K562 (cell line): ENCODE measurements around the gene IFITM2.
"Not testable (repeated sequence)": the region's sequence is repeated elsewhere in the genome, so short reads cannot be mapped to it uniquely, and the experiment has no call there.

Source experiments
- CHD1 ChIP-seq: fragments of 200-600 bp; sonication (generic); IDR thresholded peaks from one replicate; pipeline ENCODE4 v1.6.1; 2012; ENCODE audit warnings: mild to moderate bottlenecking, moderate library complexity, low read length, inconsistent platforms
- CTCF ChIP-seq, 3 experiments: IDR thresholded peaks in 2 of 3; conservative IDR thresholded peaks in 1 of 3; 2 replicates each; pipeline ENCODE4 v1.5.1; 2011 to 2012; ENCODE audit warnings: low read length in 3 of 3, mild to moderate bottlenecking in 3 of 3, control low read depth in 2 of 3, improper control_type of control experiment in 1 of 3, inconsistent platforms in 1 of 3, low read depth in 1 of 3, mixed read lengths in 1 of 3, moderate library complexity in 1 of 3; ENCODE audit not compliant: insufficient read depth in 2 of 3
- MNT ChIP-seq, 2 experiments: fragments of 450-650 bp; conservative IDR thresholded peaks; 2 replicates each; pipeline ENCODE4 v1.6.1; 2017; ENCODE audit warnings: mild to moderate bottlenecking in 2 of 2, moderate library complexity in 2 of 2
- NFYB ChIP-seq: IDR thresholded peaks from 2 replicates; pipeline ENCODE4 v1.6.1; 2011; ENCODE audit warnings: mild to moderate bottlenecking, moderate library complexity; ENCODE audit not compliant: insufficient read length; ENCODE audit errors: extremely low read depth
- POLR2A ChIP-seq: fragments of 450-650 bp; conservative IDR thresholded peaks from 2 replicates; pipeline ENCODE4 v1.6.1; 2016
- POLR2AphosphoS2 ChIP-seq: IDR thresholded peaks from 2 replicates; pipeline ENCODE4 v1.6.1; 2012; ENCODE audit warnings: low read length, improper control_type of control experiment
- SRF ChIP-seq, 2 experiments: fragments of 250-450, 450-650 bp in 1 of 2; sonication (Bioruptor Pico) in 1 of 2; sonication (generic) in 1 of 2; formaldehyde crosslinking; IDR thresholded peaks; 2 replicates each; pipeline versions ENCODE4 v1.5.0 to v1.5.1; 2020 to 2022; ENCODE audit warnings: mild to moderate bottlenecking in 1 of 2, missing genetic modification reagents in 1 of 2
- YY1 ChIP-seq, 3 experiments: IDR thresholded peaks; 2 replicates each; pipeline ENCODE4 v1.6.1; 2011; ENCODE audit warnings: low read length in 2 of 3, mild to moderate bottlenecking in 2 of 3, moderate library complexity in 2 of 3, borderline replicate concordance in 1 of 3, control low read depth in 1 of 3, low read depth in 1 of 3; ENCODE audit not compliant: insufficient read depth in 3 of 3, insufficient replicate concordance in 2 of 3, control insufficient read depth in 1 of 3, insufficient read length in 1 of 3; ENCODE audit errors: extremely low read depth in 1 of 3
- ZNF232 ChIP-seq: sonication (generic); formaldehyde crosslinking; IDR thresholded peaks from 2 replicates; pipeline ENCODE4 v1.8.0; 2022; ENCODE audit warnings: mild to moderate bottlenecking, missing genetic modification reagents

- not testable (repeated sequence) for TF ChIP-seq YY1 (IDR thresholded peaks at IDR 0.05; ENCODE audit: borderline replicate concordance in 1 of 3, control insufficient read depth in 1 of 3, extremely low read depth in 1 of 3, insufficient read depth in 3 of 3, insufficient read length in 1 of 3, insufficient replicate concordance in 2 of 3, low read depth in 1 of 3, low read length in 2 of 3); CHD1; MNT (conservative IDR thresholded peaks at IDR 0.05); CTCF (IDR thresholded peaks at IDR 0.05 in 2 of 3, conservative IDR thresholded peaks at IDR 0.05 in 1 of 3; ENCODE audit: insufficient read depth in 2 of 3, low read depth in 1 of 3, low read length in 3 of 3); POLR2AphosphoS2; ZNF232 (CRISPR knock-in tag); NFYB; POLR2A
- 0 out of 4 replicates have a peak, but pooled peaks of 1 of the 2 experiments have one; percentile 10 for TF ChIP-seq SRF (CRISPR knock-in tag; IDR thresholded peaks at IDR 0.05)
Measured at GRCh38 chr11:333616-334263, 26.1 kb downstream of the IFITM2 start.
